Measurements from ENCODE around the gene MPPED2.

DNA sequence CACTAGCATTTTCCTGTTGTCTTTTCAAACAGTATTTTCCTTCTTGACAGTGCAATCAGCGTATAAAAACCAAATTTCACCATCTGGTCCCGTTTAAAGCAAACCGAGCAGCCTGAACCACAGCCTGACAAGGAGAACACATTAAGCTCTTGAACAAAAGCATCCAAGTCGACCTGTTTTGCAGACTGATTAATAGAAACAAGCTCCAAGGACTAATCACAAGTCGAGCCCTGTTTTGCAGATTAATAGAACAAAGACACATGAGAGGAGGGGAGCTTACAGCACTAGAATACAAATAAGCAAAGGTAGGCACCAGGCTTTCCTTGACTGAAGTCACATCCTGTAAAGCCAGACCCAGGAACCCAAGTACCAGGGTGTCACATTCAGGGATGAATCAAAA, 104.8 kb downstream of the MPPED2 start:
- TF ChIP-seq POLR2A (IDR thresholded peaks at IDR 0.05; ENCODE audit: low read depth, low read length) (no peak), POLR2AphosphoS5 (IDR thresholded peaks at IDR 0.05; ENCODE audit: low read depth, low read length) (no peak)

Data from GM12892 (cell line).